Activated T-cell treated with anti-CD3 and anti-CD28 coated beads for 1 hour (primary cell): Measurements from ENCODE around the gene CREM.
"Not testable (repeated sequence)": the region's sequence is repeated elsewhere in the genome, so short reads cannot be mapped to it uniquely, and the experiment has no call there.

ENCODE experiments used
- DNase-seq: peaks from one replicate; pipeline ENCODE4 v3.0.0-alpha.2; 2020; ENCODE audit warnings: low read depth

Gene CREM

GRCh38 chr10:35126530-35127288, at the start of gene CREM:
Gene CREM (plus strand): TSS chr10:35126846. CDS start chr10:35137836, 10,990 bp downstream.
- peak; percentile 100 for DNase-seq

DNA sequence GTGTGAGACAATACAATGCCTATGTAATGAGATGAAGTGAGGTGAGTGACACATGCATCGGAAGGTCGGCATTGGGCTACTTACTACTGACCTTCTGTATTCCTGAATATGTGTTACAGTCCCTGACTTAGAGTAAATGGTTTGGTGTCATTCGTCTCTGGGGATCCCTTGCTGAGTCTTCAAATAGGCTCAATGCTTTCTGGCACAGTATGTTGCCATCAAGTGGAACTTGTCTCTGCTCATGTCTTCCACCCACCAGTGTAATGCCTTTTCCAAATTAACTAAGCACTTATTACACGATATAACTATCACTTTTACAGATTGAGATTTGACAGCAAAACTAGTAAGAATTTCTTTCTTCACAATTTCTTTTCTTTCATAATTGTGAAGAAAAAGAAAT, 47.4 kb upstream of the CREM start:
- DNase-seq: no peak

DNA sequence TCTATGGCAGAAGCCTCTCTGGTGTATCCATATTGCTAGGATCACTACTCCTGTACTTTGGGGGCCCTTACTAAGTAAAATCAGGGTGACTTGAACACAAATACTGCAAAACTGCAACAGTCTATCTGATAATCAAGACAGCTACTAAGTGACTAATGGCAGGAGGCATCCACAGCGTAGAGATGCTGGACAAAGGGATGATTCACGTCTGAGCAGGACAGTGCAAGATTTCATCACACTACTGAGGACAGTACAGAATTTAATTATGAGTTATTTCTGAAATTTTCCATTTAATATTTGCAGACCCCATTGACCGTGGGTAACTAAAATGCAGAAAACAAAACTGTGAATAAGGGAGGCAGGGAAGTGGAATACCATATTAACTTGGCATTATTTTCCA, 46.9 kb upstream of the CREM start:
- DNase-seq: no peak

DNA sequence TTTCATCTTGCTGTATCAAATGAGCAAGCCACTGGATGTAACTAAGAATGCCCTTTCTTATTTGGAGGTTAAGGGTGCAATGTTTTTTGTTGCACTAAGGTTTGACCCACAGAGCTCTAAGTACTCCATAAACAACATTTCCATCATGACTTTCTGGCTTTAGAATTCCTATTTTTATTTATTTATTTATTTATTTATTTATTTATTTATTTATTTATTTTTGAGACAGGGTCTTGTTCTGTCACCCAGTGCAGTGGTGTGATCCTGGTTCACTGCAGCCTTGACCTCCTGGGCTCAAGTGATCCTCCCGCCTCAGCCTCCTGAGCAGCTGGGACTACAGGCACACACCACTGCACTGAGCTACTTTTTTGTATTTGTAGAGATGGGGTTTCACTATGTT, 46.4 kb upstream of the CREM start:
- DNase-seq: not testable (repeated sequence)

GRCh38 chr10:35083242-35083641, 43.4 kb upstream of the CREM start:
- DNase-seq: no peak

DNA sequence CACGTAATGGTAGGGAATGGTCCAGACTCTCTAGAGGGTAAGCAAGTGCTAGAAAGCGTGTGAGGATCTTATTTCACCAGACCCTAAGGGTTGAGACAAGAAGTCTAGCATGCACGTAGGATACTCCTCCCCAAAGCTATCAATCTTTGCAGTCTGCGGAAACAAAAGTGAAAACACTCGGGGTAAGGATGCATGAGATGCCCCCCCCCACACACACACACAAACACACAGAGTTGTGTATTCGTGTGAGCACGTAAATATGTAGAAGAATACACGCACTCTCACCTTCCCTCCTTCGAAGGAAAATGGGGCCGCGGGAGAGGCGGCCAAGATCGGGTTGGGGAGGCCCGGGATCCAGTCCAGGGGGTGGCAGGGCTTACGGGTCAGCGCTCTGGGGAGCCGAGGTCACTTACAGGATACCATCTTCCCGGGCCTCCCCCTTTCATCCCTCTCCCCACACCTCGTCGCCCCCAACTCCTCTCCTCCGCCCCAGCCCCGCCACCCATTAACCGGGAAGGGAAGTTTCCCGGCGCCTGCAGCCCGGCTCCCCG, 37.0 kb upstream of the CREM start:
- no peak for DNase-seq

GRCh38 chr10:35090162-35090954, 36.3 kb upstream of the CREM start, which contains the start of gene CUL2:
Gene CUL2 (minus strand): TSS chr10:35090341. CDS start chr10:35071317, 19,024 bp downstream.
- DNase-seq: peak; percentile 87

- DNase-seq: no peak
Measured at GRCh38 chr10:35091994-35092790, 34.5 kb upstream of the CREM start.

DNA sequence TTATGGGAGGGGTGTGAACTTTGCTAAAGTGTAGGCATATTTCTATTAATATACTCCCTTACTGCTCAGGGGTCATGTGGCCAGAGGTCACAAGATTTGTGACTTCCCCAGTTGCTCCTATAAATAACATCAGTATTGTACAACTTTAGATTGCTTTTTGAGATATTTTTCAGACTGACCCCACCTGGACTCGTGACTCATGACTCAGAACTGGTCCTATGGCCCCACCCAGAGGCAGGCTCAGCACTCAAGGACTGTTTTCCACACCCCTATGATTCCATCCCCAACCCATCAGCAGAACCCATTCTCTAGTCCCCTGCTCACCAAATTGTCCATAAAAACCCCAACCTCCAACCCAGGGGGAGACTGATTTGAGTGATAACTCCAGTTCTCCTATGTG, 33.8 kb upstream of the CREM start:
- no peak for DNase-seq

DNA sequence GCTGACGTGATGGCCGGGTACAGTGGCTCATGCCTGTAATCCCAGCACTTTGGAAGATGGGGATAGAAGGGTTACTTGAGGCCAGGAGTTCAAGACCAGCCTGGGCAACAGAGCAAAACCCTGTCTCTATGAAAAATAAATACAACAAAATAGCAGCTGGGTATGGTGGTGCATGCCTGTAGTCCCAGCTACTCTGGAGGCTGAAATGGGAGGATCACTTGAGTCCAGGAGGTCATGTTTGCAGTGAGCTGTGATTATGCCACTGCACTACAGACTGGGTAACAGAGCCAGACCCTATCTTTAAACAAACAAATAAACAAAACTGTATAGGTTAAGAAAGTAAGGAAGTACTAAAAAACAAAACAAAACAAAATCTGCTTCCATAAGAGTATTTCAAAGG, 30.3 kb upstream of the CREM start:
- DNase-seq: no peak

DNA sequence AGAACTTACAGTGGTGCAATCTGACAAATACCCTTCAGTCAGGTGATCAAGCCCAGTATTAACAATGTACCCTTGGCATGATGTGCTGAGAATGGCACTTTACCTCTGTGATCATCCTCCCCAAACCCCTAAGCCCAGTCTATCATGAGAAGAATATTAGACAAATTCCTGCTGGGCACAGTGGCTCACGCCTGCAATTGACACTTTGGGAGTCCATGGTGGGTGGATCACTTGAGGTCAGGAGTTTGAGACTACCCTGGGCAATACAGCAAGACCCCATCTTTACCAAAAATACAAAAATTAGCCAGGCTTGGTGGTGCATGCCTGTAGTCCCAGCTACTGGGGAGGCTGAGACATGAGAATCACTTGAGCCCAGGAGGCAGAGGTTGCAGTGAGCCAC, 29.1 kb upstream of the CREM start:
- no peak for DNase-seq

GRCh38 chr10:35103882-35104281, 22.8 kb upstream of the CREM start:
- DNase-seq: no peak

GRCh38 chr10:35112571-35112970, 14.1 kb upstream of the CREM start:
- no peak for DNase-seq

DNA sequence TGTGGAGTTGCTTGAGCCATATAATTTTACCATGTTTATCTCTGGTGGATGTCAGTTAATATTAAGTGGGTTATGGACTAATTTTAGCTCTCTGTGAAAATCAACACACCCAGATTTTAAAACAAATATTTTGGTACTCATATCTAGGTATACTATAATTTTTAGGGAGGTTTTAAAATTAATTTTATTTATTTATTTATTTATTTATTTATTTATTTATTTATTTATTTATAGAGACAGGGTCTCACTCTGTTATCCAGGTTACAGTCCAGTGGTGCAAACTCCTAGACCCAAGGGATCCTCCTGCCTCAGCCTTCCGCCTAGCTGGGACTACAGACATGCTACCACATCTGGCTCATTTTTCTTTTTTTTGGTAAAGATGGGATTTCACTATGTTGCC, 7.3 kb upstream of the CREM start:
- no peak for DNase-seq

DNA sequence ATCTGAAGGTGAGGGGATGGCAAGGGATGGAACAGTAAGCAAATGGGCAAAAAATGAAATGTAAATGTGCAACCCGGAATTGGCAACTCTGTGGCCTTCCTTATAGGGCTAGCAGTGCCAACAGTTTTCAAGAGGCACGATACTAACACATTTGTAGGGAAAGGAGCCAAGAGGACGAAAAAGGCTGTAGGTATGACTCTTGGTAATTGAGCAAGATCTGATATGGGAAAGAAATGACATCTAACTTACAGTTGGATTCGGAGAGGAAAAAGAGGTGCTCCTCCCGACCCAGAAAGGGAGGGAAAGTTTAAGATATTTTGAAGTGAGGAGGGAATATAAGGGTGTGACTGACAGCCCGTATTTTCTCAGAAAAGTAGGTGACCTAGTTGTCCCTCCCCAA, 2.1 kb upstream of the CREM start:
- DNase-seq: no peak

GRCh38 chr10:35126062-35126529, 550 bp upstream of the CREM start:
- no peak for DNase-seq

- DNase-seq: peak; percentile 47
Measured at GRCh38 chr10:35127289-35127891, 744 bp downstream of the CREM start.

DNA sequence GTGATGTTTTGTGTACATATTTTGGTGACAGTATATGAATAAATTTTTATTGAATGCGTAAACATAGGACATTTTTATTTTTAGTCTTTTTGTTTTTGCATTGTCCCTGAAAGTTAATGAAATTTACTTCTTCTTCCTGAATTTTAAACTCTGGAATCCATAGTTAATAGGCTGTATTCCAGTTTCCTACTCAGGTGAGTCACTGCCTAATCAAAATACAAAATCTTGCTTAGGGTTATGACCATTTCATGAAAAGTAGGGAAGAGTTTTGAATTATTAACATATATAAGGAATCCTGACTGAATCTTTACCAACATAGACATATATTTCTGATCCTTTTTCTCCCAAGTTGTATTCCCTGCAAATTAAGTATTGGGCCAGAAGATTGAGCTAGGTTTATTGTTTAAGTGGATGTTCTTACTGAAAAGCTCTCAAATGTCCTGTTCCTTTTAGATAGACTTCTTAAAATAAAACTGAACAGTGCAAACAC, 2.6 kb downstream of the CREM start:
- no peak for DNase-seq

- DNase-seq: no peak
Measured at GRCh38 chr10:35130663-35131062, 4.0 kb downstream of the CREM start.

DNA sequence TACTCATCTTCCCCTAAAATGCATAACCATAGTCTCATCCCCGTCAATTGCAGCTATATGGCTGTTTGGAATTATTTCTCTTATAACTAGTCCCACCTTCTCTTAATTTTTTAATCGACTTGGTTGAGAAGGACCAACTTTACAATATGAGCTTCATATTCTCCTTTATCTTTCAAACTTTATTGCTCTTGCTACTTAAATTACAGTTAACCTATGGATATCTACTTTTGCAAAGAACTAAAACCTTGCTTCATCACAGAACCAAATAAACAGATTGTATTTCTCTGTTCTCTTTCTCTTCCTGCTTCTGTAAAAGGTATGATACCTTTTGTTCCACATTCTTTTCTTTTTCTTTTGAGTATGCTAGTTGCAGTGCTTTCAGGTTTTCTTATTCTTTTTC, 6.1 kb downstream of the CREM start:
- DNase-seq: no peak

GRCh38 chr10:35133586-35133985, 6.9 kb downstream of the CREM start:
- no peak for DNase-seq

GRCh38 chr10:35135861-35136260, 9.2 kb downstream of the CREM start:
- DNase-seq: no peak
